Panc1 (cell line): ENCODE results near the gene SOX11. TPM values are rescaled to one million over a fixed set of nuclear protein-coding genes. Genes with fewer than 3 reads are reported as not detected.

Experiments used
- ATAC-seq: fragments of 200-7000 bp; cut with Tn5 transposase; 2 replicates; pipeline ENCODE4 v1.9.1; 2020; ENCODE audit warnings: mild to moderate bottlenecking, moderate library complexity
- BruUV-seq: library from RNA; stranded (reverse); fragments of 400-500 nt; replicated peaks from 2 replicates; lab custom pipeline; 2021; lab: Mats Ljungman, UMichigan
- CTCF ChIA-PET: fragments of 300-600 bp; sonication (Branson Sonifier 250); formaldehyde crosslinking; loops from one replicate; lab custom pipeline; 2022; ENCODE audit warnings: antibody characterized with exemption; lab: Charles Lee
- POLR2A ChIA-PET: fragments of 300-600 bp; sonication (Branson Sonifier 250); formaldehyde crosslinking; loops from one replicate; lab custom pipeline; 2022; ENCODE audit warnings: antibody characterized with exemption; lab: Charles Lee
- DNase-seq: peaks from one replicate; pipeline ENCODE4 v3.0.0-alpha.2; 2010; ENCODE audit warnings: low read depth, low spot score
- H3K27ac ChIP-seq: 2 replicates; pipeline ENCODE4 v1.5.1; 2011; ENCODE audit warnings: mild to moderate bottlenecking, low read length, inconsistent platforms
- H3K27me3 ChIP-seq: fragments of 200-500 bp; sonication (Bioruptor generic); 2 replicates; pipeline ENCODE4 v1.6.0; 2014; ENCODE audit warnings: low read length, inconsistent platforms; ENCODE audit not compliant: control insufficient read depth, insufficient read depth
- H3K36me3 ChIP-seq: fragments of 200-500 bp; sonication (Bioruptor generic); 2 replicates; pipeline ENCODE4 v1.5.1; 2014; ENCODE audit warnings: inconsistent platforms, mild to moderate bottlenecking, low read length, moderate library complexity; ENCODE audit not compliant: control insufficient read depth, insufficient read depth
- H3K4me1 ChIP-seq: 2 replicates; pipeline ENCODE4 v1.5.1; 2011; ENCODE audit warnings: inconsistent platforms, mild to moderate bottlenecking, low read length, moderate library complexity; ENCODE audit not compliant: control insufficient read depth, insufficient read depth
- H3K4me3 ChIP-seq, 2 experiments: 2 replicates each; pipeline ENCODE4 v1.5.1; 2011 to 2012; ENCODE audit warnings: low read depth in 2 of 2, low read length in 2 of 2, mild to moderate bottlenecking in 2 of 2, inconsistent platforms in 1 of 2, moderate library complexity in 1 of 2
- H3K9me3 ChIP-seq: fragments of 200-500 bp; sonication (Bioruptor generic); 2 replicates; pipeline ENCODE4 v1.5.1; 2014; ENCODE audit warnings: low read depth, mild to moderate bottlenecking, inconsistent platforms, low read length, moderate library complexity; ENCODE audit not compliant: control insufficient read depth, insufficient read depth
- POLR2AphosphoS5 ChIP-seq: IDR thresholded peaks from 2 replicates; pipeline ENCODE4 v1.6.1; 2012; ENCODE audit warnings: mild to moderate bottlenecking, low read depth, low read length, moderate library complexity
- SIN3A ChIP-seq: IDR thresholded peaks from 2 replicates; pipeline ENCODE4 v1.6.1; 2012; ENCODE audit warnings: low read depth, mild to moderate bottlenecking, low read length, moderate library complexity, borderline replicate concordance; ENCODE audit not compliant: insufficient read depth
- TCF7L2 ChIP-seq: IDR thresholded peaks from 2 replicates; pipeline ENCODE4 v1.6.1; 2011; ENCODE audit warnings: mild to moderate bottlenecking, low read depth, low read length, inconsistent platforms
- in situ Hi-C: cut with HindIII; loops from 2 replicates; pipeline ENCODE4 v1.10.0; 2016; ENCODE audit warnings: low sequenced_read_pairs, low pct_unique_long_range_greater_than_20kb
- intact Hi-C: fragments of 100-400 bp; cut with micrococcal nuclease; formaldehyde crosslinking; loops from one replicate; pipeline ENCODE4 v1.10.0; 2022; ENCODE audit not compliant: unreplicated experiment
- total RNA-seq: library from RNA; stranded (reverse); gene quantifications from one replicate; pipeline ENCODE4 v1.2.1, GENCODE V29; 2021; ENCODE audit not compliant: unreplicated experiment
- TF ChIP-seq, protein P1 (sequence below): fragments of 450-650 bp; IDR thresholded peaks from 2 replicates; pipeline ENCODE4 v1.5.1; 2017; ENCODE audit warnings: mild to moderate bottlenecking
- TF ChIP-seq, protein P2 (sequence below), 2 experiments: IDR thresholded peaks; 2 replicates each; pipeline ENCODE4 v1.6.1; 2011 to 2012; ENCODE audit warnings: low read depth in 2 of 2, control low read depth in 1 of 2, low read length in 1 of 2, mild to moderate bottlenecking in 1 of 2, moderate library complexity in 1 of 2; ENCODE audit not compliant: insufficient read depth in 1 of 2

Gene SOX11
- total RNA-seq, 1 experiment from 2014 or later = not detected

DNA sequence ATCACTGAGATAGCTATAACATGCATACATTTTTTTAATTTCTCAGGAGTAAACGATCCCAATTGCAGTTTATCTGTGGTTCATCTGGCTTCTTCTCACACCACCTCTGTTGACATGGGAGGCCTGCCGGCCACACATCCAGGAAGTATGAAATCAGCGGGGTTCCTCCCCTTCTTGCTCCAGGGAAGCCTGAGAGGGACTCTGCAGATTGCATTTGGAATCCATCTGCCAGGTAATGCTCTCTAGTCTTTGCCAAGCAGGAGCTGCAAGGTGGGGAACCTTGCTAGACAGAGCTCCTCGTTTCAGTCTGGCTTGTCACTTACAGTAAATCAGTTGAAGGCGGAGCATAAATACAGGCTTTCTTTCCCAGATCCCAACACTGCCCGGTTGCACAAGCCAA lies 49.9 kb downstream of the SOX11 start:
- Histone ChIP-seq H3K4me3 (no peak overlapping the region), H3K9me3 (no peaks in the 10 kb centered on the region), H3K27me3 (no peaks in the 10 kb centered on the region), H3K4me1 (no peaks in the 10 kb centered on the region), H3K36me3 (no peaks in the 10 kb centered on the region), H3K27ac (no peak overlapping the region)
- DNase-seq (no peak), ATAC-seq (no peak)
- ChIA-PET CTCF (no interaction called here), POLR2A (no interaction called here)
- in situ Hi-C loops (no loop called here), intact Hi-C loops (no loop called here)
- TF ChIP-seq, protein P1, sequence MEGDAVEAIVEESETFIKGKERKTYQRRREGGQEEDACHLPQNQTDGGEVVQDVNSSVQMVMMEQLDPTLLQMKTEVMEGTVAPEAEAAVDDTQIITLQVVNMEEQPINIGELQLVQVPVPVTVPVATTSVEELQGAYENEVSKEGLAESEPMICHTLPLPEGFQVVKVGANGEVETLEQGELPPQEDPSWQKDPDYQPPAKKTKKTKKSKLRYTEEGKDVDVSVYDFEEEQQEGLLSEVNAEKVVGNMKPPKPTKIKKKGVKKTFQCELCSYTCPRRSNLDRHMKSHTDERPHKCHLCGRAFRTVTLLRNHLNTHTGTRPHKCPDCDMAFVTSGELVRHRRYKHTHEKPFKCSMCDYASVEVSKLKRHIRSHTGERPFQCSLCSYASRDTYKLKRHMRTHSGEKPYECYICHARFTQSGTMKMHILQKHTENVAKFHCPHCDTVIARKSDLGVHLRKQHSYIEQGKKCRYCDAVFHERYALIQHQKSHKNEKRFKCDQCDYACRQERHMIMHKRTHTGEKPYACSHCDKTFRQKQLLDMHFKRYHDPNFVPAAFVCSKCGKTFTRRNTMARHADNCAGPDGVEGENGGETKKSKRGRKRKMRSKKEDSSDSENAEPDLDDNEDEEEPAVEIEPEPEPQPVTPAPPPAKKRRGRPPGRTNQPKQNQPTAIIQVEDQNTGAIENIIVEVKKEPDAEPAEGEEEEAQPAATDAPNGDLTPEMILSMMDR = no peak
- TF ChIP-seq SIN3A = no peak
- TF ChIP-seq TCF7L2 = no peak
- TF ChIP-seq POLR2AphosphoS5 = no peak
- TF ChIP-seq, protein P2, sequence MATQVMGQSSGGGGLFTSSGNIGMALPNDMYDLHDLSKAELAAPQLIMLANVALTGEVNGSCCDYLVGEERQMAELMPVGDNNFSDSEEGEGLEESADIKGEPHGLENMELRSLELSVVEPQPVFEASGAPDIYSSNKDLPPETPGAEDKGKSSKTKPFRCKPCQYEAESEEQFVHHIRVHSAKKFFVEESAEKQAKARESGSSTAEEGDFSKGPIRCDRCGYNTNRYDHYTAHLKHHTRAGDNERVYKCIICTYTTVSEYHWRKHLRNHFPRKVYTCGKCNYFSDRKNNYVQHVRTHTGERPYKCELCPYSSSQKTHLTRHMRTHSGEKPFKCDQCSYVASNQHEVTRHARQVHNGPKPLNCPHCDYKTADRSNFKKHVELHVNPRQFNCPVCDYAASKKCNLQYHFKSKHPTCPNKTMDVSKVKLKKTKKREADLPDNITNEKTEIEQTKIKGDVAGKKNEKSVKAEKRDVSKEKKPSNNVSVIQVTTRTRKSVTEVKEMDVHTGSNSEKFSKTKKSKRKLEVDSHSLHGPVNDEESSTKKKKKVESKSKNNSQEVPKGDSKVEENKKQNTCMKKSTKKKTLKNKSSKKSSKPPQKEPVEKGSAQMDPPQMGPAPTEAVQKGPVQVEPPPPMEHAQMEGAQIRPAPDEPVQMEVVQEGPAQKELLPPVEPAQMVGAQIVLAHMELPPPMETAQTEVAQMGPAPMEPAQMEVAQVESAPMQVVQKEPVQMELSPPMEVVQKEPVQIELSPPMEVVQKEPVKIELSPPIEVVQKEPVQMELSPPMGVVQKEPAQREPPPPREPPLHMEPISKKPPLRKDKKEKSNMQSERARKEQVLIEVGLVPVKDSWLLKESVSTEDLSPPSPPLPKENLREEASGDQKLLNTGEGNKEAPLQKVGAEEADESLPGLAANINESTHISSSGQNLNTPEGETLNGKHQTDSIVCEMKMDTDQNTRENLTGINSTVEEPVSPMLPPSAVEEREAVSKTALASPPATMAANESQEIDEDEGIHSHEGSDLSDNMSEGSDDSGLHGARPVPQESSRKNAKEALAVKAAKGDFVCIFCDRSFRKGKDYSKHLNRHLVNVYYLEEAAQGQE (IDR thresholded peaks at IDR 0.05; ENCODE audit: insufficient read depth in 1 of 2, low read depth in 2 of 2, low read length in 1 of 2) = no peak
- no TSS peak for BruUV-seq

DNA sequence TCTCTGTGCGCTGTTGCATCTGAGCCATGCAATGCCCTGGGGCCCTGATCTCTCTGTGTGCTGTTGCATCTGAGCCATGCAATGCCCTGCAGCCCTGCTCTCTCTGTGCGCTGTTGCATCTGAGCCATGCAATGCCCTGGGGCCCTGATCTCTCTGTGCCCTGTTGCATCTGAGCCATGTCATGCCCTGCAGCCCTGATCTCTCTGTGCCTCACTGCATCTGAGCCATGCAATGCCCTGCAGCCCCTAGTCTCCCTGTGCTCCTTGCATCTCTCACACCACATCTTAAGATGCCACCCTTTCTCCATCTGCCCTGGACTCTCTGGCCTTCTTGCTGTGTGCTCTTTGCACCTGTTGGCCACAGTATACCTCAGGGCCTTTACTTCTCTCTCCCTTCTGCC lies 56.2 kb downstream of the SOX11 start:
- POLR2A ChIA-PET = no interaction called here
- no TSS peak for BruUV-seq
- H3K27ac ChIP-seq = no peak overlapping the region
- intact Hi-C loops = no loop called here
- CTCF ChIA-PET = no interaction called here
- no peaks in the 10 kb centered on the region for H3K4me1 ChIP-seq
- H3K36me3 ChIP-seq = no peaks in the 10 kb centered on the region
- no peak for DNase-seq
- TF ChIP-seq TCF7L2 = no peak
- no peak for TF ChIP-seq SIN3A
- H3K4me3 ChIP-seq = no peak overlapping the region
- H3K27me3 ChIP-seq = no peaks in the 10 kb centered on the region
- in situ Hi-C loops = no loop called here
- ATAC-seq = no peak
- no peaks in the 10 kb centered on the region for H3K9me3 ChIP-seq

DNA sequence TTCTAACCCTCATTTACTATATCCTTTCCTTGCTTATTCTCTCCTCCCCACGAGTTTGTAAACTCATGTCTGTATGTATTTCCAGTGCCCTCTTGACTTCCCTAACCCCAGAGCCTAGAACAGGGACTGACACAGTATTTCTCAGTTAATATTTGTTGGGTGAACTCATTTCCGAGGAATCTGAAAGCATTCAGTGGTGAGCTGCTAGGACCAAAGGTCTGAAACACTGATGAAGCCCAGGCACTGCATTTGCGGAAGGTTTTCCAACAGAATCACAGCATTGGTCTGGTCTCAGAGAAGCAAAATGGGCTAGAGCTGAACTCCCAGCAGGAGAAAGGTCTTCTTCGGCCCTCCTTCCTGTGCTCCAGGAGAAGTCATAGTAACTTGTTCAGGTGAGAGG lies 56.8 kb downstream of the SOX11 start:
- H3K36me3 ChIP-seq = no peaks in the 10 kb centered on the region
- no peaks in the 10 kb centered on the region for H3K27me3 ChIP-seq
- no peak for ATAC-seq
- no peak overlapping the region for H3K4me3 ChIP-seq
- TF ChIP-seq, protein P2 (IDR thresholded peaks at IDR 0.05; ENCODE audit: insufficient read depth in 1 of 2, low read depth in 2 of 2, low read length in 1 of 2) = no peak
- no peak for TF ChIP-seq TCF7L2
- TF ChIP-seq, protein P1 = no peak
- no peak for TF ChIP-seq POLR2AphosphoS5
- no peak for TF ChIP-seq SIN3A
- H3K27ac ChIP-seq = no peak overlapping the region
- in situ Hi-C loops (no loop called here), intact Hi-C loops (no loop called here)
- H3K4me1 ChIP-seq = no peaks in the 10 kb centered on the region
- H3K9me3 ChIP-seq = no peaks in the 10 kb centered on the region
- no TSS peak for BruUV-seq
- POLR2A ChIA-PET = no interaction called here
- DNase-seq = no peak
- CTCF ChIA-PET = no interaction called here
